Measurements from ENCODE around the gene UGT1A3.
"Not testable (repeated sequence)": the region's sequence is repeated elsewhere in the genome, so short reads cannot be mapped to it uniquely, and the experiment has no call there.

The UGT1A3 gene

GRCh38 chr2:233728723-233729301 lies at the start of gene UGT1A3:
UGT1A3 (plus strand) TSS chr2:233729042; CDS start chr2:233729127, 85 bp downstream.
- no peak for DNase-seq

- DNase-seq: no peak
These were observed 49.6 kb upstream of the UGT1A3 start for GRCh38 chr2:233679196-233679595.

- no peak for DNase-seq
These were observed 48.3 kb upstream of the UGT1A3 start for GRCh38 chr2:233680361-233681045.

GRCh38 chr2:233681521-233682099 lies 47.2 kb upstream of the UGT1A3 start, which contains the start of gene UGT1A7:
UGT1A7 (plus strand) TSS chr2:233681901; CDS start chr2:233681938, 37 bp downstream.
- DNase-seq: no peak

- no peak for DNase-seq
These were observed 44.2 kb upstream of the UGT1A3 start for GRCh38 chr2:233684640-233685039.

GRCh38 chr2:233686928-233687327 lies 41.9 kb upstream of the UGT1A3 start:
- no peak for DNase-seq

- no peak for DNase-seq
These were observed 40.5 kb upstream of the UGT1A3 start for GRCh38 chr2:233688341-233688740.

GRCh38 chr2:233689031-233689430 lies 39.8 kb upstream of the UGT1A3 start:
- DNase-seq: no peak

- no peak for DNase-seq
These were observed 39.3 kb upstream of the UGT1A3 start for GRCh38 chr2:233689501-233689900.

GRCh38 chr2:233690444-233690843 lies 38.4 kb upstream of the UGT1A3 start:
- no peak for DNase-seq

- DNase-seq: no peak
These were observed 37.1 kb upstream of the UGT1A3 start for GRCh38 chr2:233691443-233692433.

GRCh38 chr2:233692648-233693047 lies 36.2 kb upstream of the UGT1A3 start, which contains the start of gene UGT1A6:
UGT1A6 (plus strand) TSS chr2:233692890; CDS start chr2:233693005, 115 bp downstream.
- no peak for DNase-seq

GRCh38 chr2:233693963-233694362 lies 34.9 kb upstream of the UGT1A3 start:
- DNase-seq: no peak

- DNase-seq: no peak
These were observed 30.1 kb upstream of the UGT1A3 start for GRCh38 chr2:233698740-233699139.

GRCh38 chr2:233699424-233700027 lies 29.3 kb upstream of the UGT1A3 start:
- no peak for DNase-seq

GRCh38 chr2:233700028-233700635 lies 28.7 kb upstream of the UGT1A3 start:
- no peak for DNase-seq

GRCh38 chr2:233700842-233701241 lies 28.0 kb upstream of the UGT1A3 start:
- not testable (repeated sequence) for DNase-seq

GRCh38 chr2:233702238-233702637 lies 26.6 kb upstream of the UGT1A3 start:
- no peak for DNase-seq

- DNase-seq: no peak
These were observed 22.8 kb upstream of the UGT1A3 start for GRCh38 chr2:233705911-233706506.

GRCh38 chr2:233706720-233707119 lies 22.1 kb upstream of the UGT1A3 start:
- DNase-seq: no peak

GRCh38 chr2:233707940-233708644 lies 20.8 kb upstream of the UGT1A3 start:
- DNase-seq: no peak
